ENCODE measurements around the gene KCNK2. TPM values are rescaled to one million over a fixed set of nuclear protein-coding genes. Genes with fewer than 3 reads are reported as not detected.

The KCNK2 gene
- total RNA-seq, 4 donors from 2014 or later, result 0.32 to 0.41 TPM; not detected in 2

DNA sequence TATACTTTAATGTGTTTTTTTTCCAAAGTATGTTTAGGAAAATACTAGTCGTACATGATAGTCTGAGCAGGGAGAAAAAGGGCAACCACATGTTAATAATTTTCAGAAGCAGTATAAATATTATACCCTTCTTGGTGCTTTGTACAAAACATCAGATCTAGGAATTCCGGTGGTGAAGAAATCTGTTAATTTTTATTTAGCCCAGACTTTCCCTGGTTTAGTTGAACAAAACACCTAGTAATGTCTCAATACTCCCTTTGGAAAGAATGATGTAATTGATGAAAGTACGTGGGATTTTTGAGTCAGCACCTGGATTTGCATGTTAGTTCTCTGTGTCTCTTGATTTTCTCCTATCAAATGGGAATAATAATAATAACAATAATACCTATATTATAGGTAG lies 38.4 kb upstream of the KCNK2 start:
- H3K36me3 ChIP-seq, result no peaks in the 10 kb centered on the region
- WGBS, 2 donors (ENCODE audit: low coverage in 1 of 2), result 68 to 78% methylated on average over 3 of the region's 3 CpGs
- no peaks in the 10 kb centered on the region for H3K9me3 ChIP-seq
- H3K27ac ChIP-seq, result no peak overlapping the region
- H3K27me3 ChIP-seq, result no peaks in the 10 kb centered on the region
- no peak overlapping the region for H3K4me3 ChIP-seq
- no peak for TF ChIP-seq EP300 (IDR thresholded peaks at IDR 0.05; ENCODE audit: low read depth)
- TF ChIP-seq, protein P1, sequence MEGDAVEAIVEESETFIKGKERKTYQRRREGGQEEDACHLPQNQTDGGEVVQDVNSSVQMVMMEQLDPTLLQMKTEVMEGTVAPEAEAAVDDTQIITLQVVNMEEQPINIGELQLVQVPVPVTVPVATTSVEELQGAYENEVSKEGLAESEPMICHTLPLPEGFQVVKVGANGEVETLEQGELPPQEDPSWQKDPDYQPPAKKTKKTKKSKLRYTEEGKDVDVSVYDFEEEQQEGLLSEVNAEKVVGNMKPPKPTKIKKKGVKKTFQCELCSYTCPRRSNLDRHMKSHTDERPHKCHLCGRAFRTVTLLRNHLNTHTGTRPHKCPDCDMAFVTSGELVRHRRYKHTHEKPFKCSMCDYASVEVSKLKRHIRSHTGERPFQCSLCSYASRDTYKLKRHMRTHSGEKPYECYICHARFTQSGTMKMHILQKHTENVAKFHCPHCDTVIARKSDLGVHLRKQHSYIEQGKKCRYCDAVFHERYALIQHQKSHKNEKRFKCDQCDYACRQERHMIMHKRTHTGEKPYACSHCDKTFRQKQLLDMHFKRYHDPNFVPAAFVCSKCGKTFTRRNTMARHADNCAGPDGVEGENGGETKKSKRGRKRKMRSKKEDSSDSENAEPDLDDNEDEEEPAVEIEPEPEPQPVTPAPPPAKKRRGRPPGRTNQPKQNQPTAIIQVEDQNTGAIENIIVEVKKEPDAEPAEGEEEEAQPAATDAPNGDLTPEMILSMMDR (IDR thresholded peaks at IDR 0.05), result no peak
- TF ChIP-seq POLR2A (IDR thresholded peaks at IDR 0.05), result no peak
- no peak for TF ChIP-seq POLR2AphosphoS5 (IDR thresholded peaks at IDR 0.05)
- intact Hi-C loops (cut with DNase I; ENCODE audit: low total_unique reads) (no loop called here), in situ Hi-C loops (cut with MboI; ENCODE audit: low pct_ligation_motif_present in 1 of 4, low pct_unique_long_range_greater_than_20kb in 1 of 4, low sequenced_read_pairs in 3 of 4) (no loop called here)
- no peak for DNase-seq
- no peaks in the 10 kb centered on the region for H3K4me1 ChIP-seq

DNA sequence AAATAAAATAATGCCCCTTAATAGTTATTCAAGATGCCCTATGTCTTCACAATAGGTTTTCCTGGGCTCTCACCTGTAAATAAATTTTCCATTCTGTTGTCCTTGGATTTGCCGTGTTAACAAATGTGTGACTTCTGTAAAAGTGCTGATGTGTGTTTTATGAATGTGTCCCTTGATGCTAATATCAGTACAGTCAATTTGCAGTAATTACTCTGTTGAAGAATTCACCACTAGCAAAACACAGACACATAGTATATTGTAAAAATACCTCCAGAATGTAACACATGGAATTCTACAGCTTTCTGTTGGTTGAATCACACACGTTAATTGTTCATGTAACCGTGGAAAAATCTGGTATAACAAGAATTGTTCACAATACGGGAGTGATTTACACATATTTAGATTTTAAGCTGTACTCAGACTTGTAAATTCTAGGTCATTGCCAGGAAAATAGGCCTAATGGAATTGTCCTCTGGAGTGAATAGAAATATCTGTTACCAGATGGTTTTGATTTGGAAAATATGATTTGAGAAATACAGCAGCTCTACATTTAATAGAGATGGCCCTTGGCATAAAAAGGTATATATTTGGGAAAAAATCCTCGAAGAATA lies 36.7 kb upstream of the KCNK2 start:
- TF ChIP-seq, protein P1 (IDR thresholded peaks at IDR 0.05), result no peak
- TF ChIP-seq POLR2A (IDR thresholded peaks at IDR 0.05), result no peak
- no peak for TF ChIP-seq EP300 (IDR thresholded peaks at IDR 0.05; ENCODE audit: low read depth)
- TF ChIP-seq POLR2AphosphoS5 (IDR thresholded peaks at IDR 0.05), result no peak
- Histone ChIP-seq H3K4me3 (no peak overlapping the region), H3K36me3 (no peaks in the 10 kb centered on the region), H3K9me3 (no peaks in the 10 kb centered on the region), H3K4me1 (no peaks in the 10 kb centered on the region), H3K27ac (no peak overlapping the region), H3K27me3 (no peaks in the 10 kb centered on the region)
- WGBS, 2 donors (ENCODE audit: low coverage in 1 of 2), result 67% methylated on average over 5 of the region's 5 CpGs
- DNase-seq, result no peak
- intact Hi-C loops (cut with DNase I; ENCODE audit: low total_unique reads) (no loop called here), in situ Hi-C loops (cut with MboI; ENCODE audit: low pct_ligation_motif_present in 1 of 4, low pct_unique_long_range_greater_than_20kb in 1 of 4, low sequenced_read_pairs in 3 of 4) (no loop called here)

DNA sequence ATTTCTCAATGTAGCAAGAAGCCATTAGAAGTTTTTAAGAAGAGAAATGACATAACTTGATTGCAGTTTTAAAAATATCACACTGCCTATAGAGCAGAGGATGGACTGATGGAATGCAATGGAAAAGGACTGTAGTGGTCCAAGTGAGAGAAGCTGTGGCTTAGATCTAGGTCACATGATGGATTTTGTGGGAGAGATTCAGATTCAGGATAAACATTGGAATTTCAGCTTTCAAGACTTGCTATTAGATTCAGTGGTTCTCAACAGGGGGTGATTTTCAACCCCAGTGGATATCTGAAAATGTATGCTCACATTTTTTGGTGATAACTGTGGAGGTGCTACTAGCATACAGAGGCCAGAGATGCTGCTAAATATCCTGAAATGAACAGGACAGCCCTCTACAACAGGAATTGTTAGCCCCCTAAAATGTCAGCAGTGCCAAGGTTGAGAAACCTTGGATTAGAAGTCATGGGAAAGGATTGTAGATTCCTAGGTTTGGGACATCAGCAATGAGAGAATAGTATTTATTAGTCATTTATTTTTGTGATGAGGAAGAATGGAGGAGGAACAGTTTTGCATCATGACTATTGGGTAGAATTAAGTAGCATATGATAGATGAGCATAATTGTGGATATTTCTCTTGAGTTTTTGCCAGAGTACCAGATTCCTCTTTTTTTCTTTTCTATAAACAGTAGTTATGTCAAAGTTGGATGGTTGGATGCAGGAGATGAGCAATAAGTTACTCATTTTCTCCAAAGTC lies 30.1 kb upstream of the KCNK2 start:
- in situ Hi-C loops (cut with MboI; ENCODE audit: low pct_ligation_motif_present in 1 of 4, low pct_unique_long_range_greater_than_20kb in 1 of 4, low sequenced_read_pairs in 3 of 4), result no loop called here

DNA sequence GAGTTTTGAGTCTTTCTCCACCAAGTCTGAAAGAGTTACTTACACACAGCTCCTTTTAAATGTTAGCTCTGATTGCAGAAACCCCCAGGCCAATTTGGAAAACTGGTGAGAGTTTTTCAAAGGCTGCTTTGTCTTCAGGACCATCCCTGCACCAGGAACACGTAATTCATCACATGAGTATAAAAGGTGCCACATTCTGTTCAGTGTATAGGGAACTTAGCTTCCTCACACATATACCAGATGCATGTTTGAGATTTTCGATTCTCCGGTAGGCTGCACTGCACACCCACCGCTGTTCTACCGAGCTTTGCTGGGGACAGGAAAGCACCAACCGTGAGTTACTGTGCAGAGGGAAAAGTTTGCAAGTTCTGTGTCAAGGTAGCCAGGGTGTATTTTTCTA lies 28.3 kb upstream of the KCNK2 start:
- no peak for TF ChIP-seq POLR2A (IDR thresholded peaks at IDR 0.05)
- no peak for TF ChIP-seq POLR2AphosphoS5 (IDR thresholded peaks at IDR 0.05)
- no peak for TF ChIP-seq EP300 (IDR thresholded peaks at IDR 0.05; ENCODE audit: low read depth)
- TF ChIP-seq, protein P1 (IDR thresholded peaks at IDR 0.05), result no peak
- no peak overlapping the region for H3K4me3 ChIP-seq
- 70 to 87% methylated on average over 3 to 6 of the region's 6 CpGs for WGBS, 2 donors (ENCODE audit: low coverage in 1 of 2)
- H3K27ac ChIP-seq, result no peak overlapping the region
- no peaks in the 10 kb centered on the region for H3K4me1 ChIP-seq
- H3K27me3 ChIP-seq, result no peaks in the 10 kb centered on the region
- in situ Hi-C loops (cut with MboI; ENCODE audit: low pct_ligation_motif_present in 1 of 4, low pct_unique_long_range_greater_than_20kb in 1 of 4, low sequenced_read_pairs in 3 of 4), result no loop called here
- H3K9me3 ChIP-seq, result no peaks in the 10 kb centered on the region
- intact Hi-C loops (cut with DNase I; ENCODE audit: low total_unique reads), result no loop called here
- H3K36me3 ChIP-seq, result no peaks in the 10 kb centered on the region
- DNase-seq, result no peak

More for the DNA sequence above, 30.1 kb upstream of the KCNK2 start:
- Histone ChIP-seq H3K4me3 (no peak overlapping the region), H3K27me3 (no peaks in the 10 kb centered on the region), H3K27ac (no peak overlapping the region), H3K36me3 (no peaks in the 10 kb centered on the region), H3K4me1 (no peaks in the 10 kb centered on the region), H3K9me3 (no peaks in the 10 kb centered on the region)
- TF ChIP-seq POLR2AphosphoS5 (IDR thresholded peaks at IDR 0.05), result no peak
- TF ChIP-seq POLR2A (IDR thresholded peaks at IDR 0.05), result no peak
- TF ChIP-seq, protein P1 (IDR thresholded peaks at IDR 0.05), result no peak
- TF ChIP-seq EP300 (IDR thresholded peaks at IDR 0.05; ENCODE audit: low read depth), result no peak
- intact Hi-C loops (cut with DNase I; ENCODE audit: low total_unique reads), result no loop called here
- no peak for DNase-seq
